PFSK-1 (cell line): ENCODE data around the gene DOCK1.

ENCODE experiments used
- POLR2AphosphoS5 ChIP-seq: IDR thresholded peaks from 2 replicates; pipeline ENCODE4 v1.6.1; 2012; ENCODE audit warnings: low read depth, mild to moderate bottlenecking, control low read depth, low read length, moderate library complexity
- TAF1 ChIP-seq: IDR thresholded peaks from 2 replicates; pipeline ENCODE4 v1.6.1; 2012; ENCODE audit warnings: low read length, control low read depth, borderline replicate concordance; ENCODE audit not compliant: insufficient read depth

GRCh38 chr10:127115100-127115499 is 209.9 kb downstream of the DOCK1 start:
- TF ChIP-seq POLR2AphosphoS5 = no peak
- TF ChIP-seq TAF1 = no peak
